ENCODE measurements around the gene ANKRD24. TPM values are rescaled to one million over a fixed set of nuclear protein-coding genes. Genes with fewer than 3 reads are reported as not detected.
A peak's percentile ranks its signal among the peaks of the same experiment; 100 is the strongest.

The ANKRD24 gene
- total and polyA plus RNA-seq, 2 of the 13 experiments (the other 11 are each of a cell fraction or from before 2014, with no cell fraction given) = 0.13 to 0.24 TPM

DNA sequence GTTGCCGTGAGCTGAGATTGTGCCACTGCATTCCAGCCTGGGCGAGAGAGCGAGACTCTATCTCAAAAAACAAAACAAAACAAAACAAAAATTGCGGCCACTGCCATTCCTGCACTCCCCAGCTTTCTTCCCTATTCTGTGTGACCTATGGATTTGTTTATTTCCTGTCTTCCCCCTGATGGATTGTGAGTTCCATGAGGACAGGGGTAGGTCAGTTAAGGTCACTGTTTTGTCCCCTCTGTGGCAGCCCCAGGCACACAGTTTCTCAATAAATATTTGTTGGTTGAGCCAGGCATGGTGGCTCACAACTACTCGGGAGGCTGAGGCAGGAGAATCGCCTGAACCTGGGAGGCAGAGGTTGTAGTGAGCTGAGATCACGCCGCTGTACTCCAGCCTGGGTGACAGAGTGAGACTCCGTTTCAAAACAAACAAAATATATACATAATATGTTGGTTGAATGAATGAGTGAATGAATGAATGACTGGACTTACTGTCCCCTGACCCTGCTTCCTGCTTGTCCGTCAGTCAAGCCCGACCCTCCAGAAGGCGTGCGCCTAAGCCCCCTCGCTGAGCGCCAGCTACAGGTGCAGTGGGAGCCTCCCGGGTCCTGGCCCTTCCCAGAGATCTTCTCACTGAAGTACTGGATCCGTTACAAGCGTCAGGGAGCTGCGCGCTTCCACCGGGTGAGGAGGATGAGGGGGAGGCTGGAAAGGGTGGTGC is 51.8 kb downstream of the ANKRD24 start (continued):
- TF ChIP-seq, protein P1, sequence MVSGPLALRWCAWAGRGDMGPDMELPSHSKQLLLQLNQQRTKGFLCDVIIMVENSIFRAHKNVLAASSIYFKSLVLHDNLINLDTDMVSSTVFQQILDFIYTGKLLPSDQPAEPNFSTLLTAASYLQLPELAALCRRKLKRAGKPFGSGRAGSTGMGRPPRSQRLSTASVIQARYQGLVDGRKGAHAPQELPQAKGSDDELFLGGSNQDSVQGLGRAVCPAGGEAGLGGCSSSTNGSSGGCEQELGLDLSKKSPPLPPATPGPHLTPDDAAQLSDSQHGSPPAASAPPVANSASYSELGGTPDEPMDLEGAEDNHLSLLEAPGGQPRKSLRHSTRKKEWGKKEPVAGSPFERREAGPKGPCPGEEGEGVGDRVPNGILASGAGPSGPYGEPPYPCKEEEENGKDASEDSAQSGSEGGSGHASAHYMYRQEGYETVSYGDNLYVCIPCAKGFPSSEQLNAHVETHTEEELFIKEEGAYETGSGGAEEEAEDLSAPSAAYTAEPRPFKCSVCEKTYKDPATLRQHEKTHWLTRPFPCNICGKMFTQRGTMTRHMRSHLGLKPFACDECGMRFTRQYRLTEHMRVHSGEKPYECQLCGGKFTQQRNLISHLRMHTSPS (CRISPR knock-in tag; IDR thresholded peaks at IDR 0.05; ENCODE audit: low read depth) = no peak
- TF ChIP-seq MTF1 (CRISPR knock-in tag; IDR thresholded peaks at IDR 0.05) (no peak), ZNF431 (CRISPR knock-in tag; IDR thresholded peaks at IDR 0.05; ENCODE audit: borderline replicate concordance, low read depth) (no peak), ZNF34 (CRISPR knock-in tag; IDR thresholded peaks at IDR 0.05; ENCODE audit: borderline replicate concordance) (no peak), ZNF773 (CRISPR knock-in tag; IDR thresholded peaks at IDR 0.05; ENCODE audit: borderline replicate concordance) (no peak)
- TF ChIP-seq, protein P2, sequence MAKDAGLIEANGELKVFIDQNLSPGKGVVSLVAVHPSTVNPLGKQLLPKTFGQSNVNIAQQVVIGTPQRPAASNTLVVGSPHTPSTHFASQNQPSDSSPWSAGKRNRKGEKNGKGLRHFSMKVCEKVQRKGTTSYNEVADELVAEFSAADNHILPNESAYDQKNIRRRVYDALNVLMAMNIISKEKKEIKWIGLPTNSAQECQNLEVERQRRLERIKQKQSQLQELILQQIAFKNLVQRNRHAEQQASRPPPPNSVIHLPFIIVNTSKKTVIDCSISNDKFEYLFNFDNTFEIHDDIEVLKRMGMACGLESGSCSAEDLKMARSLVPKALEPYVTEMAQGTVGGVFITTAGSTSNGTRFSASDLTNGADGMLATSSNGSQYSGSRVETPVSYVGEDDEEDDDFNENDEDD (CRISPR knock-in tag; IDR thresholded peaks at IDR 0.05; ENCODE audit: borderline replicate concordance) = no peak

DNA sequence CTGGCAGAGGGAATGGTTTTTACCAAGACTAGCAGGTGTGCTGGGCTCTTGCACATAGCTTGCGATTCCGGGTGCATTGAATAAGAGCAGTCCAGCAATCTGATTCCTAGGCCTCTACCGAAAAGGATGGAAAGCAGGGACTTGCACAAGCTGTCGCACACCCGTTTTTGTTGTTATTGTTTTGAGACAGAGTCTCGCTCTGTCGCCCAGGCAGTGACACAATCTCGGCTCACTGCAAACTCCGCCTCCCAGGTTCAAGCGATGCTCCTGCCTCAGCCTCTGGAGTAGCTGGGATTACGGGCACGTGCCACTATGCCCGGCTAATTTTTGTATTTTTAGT is 52.3 kb downstream of the ANKRD24 start:
- ChIA-PET CTCF (ENCODE audit: low intra/inter-chr PET ratio, low total read pairs) (no interaction called here), POLR2A (interaction anchor here (1.3 to 2.0 kb wide), 2 partner anchors 8 to 12 kb away, joined by 3 to 14 read pairs; partner anchors contain the start of gene YJU2)
- no peaks in the 10 kb centered on the region for H3K79me2 ChIP-seq (ENCODE audit: insufficient read depth, low read length)
- WGBS (ENCODE audit: low lambda C conversion rate) = 9% methylated on average over 13 of the region's 13 CpGs
- H3K4me3 ChIP-seq (replicated peaks in 1 of 3; ENCODE audit: insufficient read depth in 1 of 3, low read depth in 2 of 3, low read length in 3 of 3) = peak overlapping the region; percentile 44 to 65 (median 47); a peak in 5 of 6 replicates
- H3K36me3 ChIP-seq (replicated peaks in 1 of 2; ENCODE audit: control insufficient read depth in 1 of 2, insufficient read depth in 2 of 2, low read length in 2 of 2) = no peaks in the 10 kb centered on the region
- H3K27ac ChIP-seq (ENCODE audit: extremely low read length, insufficient read depth, low read length) = peak overlapping the region; percentile 64
- DNase-seq (ENCODE audit: low spot score) (no peak), FAIRE-seq (no peak), ATAC-seq (no peak)
- peaks cover 32% of the 10 kb centered on the region for H3K4me1 ChIP-seq (ENCODE audit: insufficient read depth, low read length)
- H3K4me2 ChIP-seq (ENCODE audit: low read depth, low read length) = peak overlapping the region; percentile 88
- H3K27me3 ChIP-seq (ENCODE audit: control insufficient read depth in 1 of 2, insufficient read depth in 2 of 2, low read length in 2 of 2) = no peaks in the 10 kb centered on the region; a peak in 1 of 5 replicates
- H3K9me3 ChIP-seq (ENCODE audit: low read length) = no peaks in the 10 kb centered on the region
- in situ Hi-C loops (cut with HindIII; ENCODE audit: extremely low pct_ligation_motif_present, low pct_unique_long_range_greater_than_20kb) = no loop called here
- H3K9ac ChIP-seq (ENCODE audit: insufficient read depth, low read depth, low read length) = peak overlapping the region; percentile 69; the same call in 1 of the 2 replicates
- H2AFZ ChIP-seq (ENCODE audit: low read length) = no peak overlapping the region
- intact Hi-C loops (cut with micrococcal nuclease; ENCODE audit: unreplicated experiment) = no loop called here
- no peaks in the 10 kb centered on the region for H4K20me1 ChIP-seq (ENCODE audit: insufficient read depth, low read length)
- BruUV-seq (replicated peaks) = no TSS peak
- TF ChIP-seq SP5 (CRISPR knock-in tag; IDR thresholded peaks at IDR 0.05; ENCODE audit: borderline replicate concordance, low read depth) = no peak
- TF ChIP-seq ZMYM4 (CRISPR knock-in tag; IDR thresholded peaks at IDR 0.05) = no peak
- TF ChIP-seq ZNF558 (CRISPR knock-in tag; IDR thresholded peaks at IDR 0.05; ENCODE audit: borderline replicate concordance) = no peak
- no peak for TF ChIP-seq FOXA3 (CRISPR knock-in tag; IDR thresholded peaks at IDR 0.05)
- no peak for TF ChIP-seq MATR3 (CRISPR knock-in tag; IDR thresholded peaks at IDR 0.05)
- TF ChIP-seq, protein P3, sequence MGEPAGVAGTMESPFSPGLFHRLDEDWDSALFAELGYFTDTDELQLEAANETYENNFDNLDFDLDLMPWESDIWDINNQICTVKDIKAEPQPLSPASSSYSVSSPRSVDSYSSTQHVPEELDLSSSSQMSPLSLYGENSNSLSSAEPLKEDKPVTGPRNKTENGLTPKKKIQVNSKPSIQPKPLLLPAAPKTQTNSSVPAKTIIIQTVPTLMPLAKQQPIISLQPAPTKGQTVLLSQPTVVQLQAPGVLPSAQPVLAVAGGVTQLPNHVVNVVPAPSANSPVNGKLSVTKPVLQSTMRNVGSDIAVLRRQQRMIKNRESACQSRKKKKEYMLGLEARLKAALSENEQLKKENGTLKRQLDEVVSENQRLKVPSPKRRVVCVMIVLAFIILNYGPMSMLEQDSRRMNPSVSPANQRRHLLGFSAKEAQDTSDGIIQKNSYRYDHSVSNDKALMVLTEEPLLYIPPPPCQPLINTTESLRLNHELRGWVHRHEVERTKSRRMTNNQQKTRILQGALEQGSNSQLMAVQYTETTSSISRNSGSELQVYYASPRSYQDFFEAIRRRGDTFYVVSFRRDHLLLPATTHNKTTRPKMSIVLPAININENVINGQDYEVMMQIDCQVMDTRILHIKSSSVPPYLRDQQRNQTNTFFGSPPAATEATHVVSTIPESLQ (CRISPR knock-in tag; conservative IDR thresholded peaks at IDR 0.05) = no peak
